Measurements from ENCODE around the gene KRT9. TPM values are rescaled to one million over a fixed set of nuclear protein-coding genes. Genes with fewer than 3 reads are reported as not detected.
"Not testable (repeated sequence)": the region's sequence is repeated elsewhere in the genome, so short reads cannot be mapped to it uniquely, and the experiment has no call there.

Gene KRT9
- total RNA-seq, 1 donor from 2014 or later, result not detected

DNA sequence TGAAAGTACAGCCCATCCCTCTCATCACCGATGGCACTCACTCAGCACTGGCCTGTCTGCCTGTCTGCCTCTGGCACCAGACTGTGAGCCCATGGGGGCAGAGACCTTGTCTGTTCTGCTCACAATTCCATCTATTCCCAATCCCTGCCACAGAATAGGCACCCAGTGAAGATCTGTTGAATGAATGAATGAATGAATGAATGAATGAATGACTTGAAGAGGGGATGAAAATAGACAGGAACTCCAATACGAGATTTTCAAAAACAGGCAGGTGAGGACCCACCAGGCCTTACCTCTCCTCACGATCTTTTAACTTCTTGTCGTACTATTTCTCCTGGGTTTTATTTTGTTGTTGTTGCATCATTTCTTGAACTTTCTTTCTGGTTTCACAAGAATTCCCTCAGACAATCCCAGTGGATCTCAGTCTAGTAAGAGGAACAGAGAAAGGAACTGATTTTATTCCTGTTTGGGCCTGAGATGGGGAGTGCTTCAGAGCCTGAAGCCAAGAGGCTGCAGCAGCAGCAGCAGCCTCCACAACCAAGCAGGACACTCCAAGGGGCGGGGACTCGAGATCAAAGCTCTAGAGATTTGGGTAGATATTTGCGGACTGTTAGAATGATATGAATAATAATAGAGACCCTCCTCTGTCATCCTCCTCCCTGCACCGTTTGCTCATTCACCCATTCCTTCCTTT is 17.7 kb downstream of the KRT9 start:
- ATAC-seq (ENCODE audit: poor library complexity) (no peak), DNase-seq (no peak)
- intact Hi-C loops (cut with DNase I), result no loop called here

DNA sequence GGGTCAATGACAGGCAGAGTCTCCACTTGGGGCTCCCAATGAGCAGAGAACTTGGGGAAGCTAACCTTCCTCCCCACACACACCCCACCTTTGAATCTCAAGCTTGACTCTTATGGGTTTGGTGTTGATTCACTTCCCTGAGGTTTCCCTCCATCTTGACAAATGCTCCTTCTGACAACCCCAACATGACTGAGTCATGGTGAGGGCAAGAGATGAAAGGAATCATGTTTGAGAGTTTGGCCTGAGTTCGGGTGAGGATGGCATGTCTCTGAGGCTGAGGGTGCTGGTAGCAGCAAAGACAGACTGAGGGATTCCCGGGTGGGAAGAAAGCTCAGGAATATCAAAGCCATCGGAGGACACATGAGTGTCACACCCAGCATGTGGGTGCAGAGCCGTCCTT is 18.7 kb downstream of the KRT9 start:
- ATAC-seq (ENCODE audit: poor library complexity) (no peak), DNase-seq (no peak)
- intact Hi-C loops (cut with DNase I), result no loop called here

DNA sequence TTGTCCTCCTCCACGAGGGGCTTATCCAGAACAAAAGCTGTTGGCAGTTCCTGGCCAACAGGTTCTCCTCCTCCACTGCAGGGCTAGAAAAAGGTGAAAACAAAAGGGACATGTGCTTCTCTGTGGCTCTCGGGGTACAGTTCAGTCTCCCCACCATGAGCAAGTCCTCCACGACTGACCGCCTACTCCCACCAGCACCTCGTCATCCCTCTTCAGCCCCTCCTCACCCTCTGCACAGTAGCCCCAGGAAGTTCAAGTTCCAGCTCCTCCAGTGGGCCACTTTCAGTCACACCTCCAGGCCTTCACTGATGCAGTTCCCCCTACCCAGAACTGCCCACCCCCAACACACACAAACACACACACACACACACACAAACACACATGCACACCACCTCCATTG is 19.4 kb downstream of the KRT9 start:
- ATAC-seq (ENCODE audit: poor library complexity) (no peak), DNase-seq (no peak)
- intact Hi-C loops (cut with DNase I), result no loop called here

DNA sequence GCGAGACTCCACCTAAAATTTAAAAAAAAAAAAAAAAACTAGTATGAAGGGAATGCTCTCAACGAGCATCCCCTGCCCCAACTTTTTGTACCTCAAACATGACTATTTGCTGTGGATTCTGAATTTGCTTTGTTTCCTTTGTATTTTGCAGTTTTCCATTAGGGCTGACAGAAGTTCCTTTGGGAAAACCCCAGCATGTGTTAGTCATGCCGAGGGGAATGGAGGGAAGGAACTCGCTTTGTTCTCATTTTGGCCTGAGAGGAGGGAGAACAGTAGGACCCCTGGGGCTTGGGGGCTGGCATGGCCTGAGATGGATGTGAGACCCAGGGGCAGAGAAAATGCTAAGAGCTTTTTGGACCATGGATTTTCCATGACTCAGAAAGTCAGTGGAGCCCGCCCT is 20.5 kb downstream of the KRT9 start:
- ATAC-seq (ENCODE audit: poor library complexity), result no peak
- no peak for DNase-seq
- intact Hi-C loops (cut with DNase I), result no loop called here

DNA sequence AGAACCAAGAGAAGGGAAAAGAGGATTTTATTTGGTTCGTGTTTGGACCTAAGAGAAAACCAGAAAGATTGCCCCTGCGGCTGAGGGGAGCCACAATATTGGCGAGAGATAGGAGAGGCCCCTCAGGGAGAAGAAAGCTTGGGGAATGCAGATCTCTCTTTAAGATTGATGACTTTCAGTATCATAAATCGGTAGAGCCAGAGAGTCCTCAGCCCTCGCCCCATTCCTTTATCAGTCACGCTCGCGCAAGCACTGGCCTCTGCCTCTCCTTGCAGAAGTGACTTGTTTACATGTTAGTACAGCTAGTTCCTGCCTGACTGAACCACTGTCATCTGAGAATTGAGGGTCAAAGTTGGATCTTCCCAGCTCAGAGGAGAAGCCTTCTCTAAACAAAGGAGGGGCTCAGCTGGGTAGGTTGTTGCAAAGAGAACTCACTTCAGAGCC is 22.2 kb downstream of the KRT9 start:
- intact Hi-C loops (cut with DNase I), result loop anchor here (2.0 to 10.0 kb wide), 3 partner anchors 99 to 745 kb away; no protein-coding TSS in a partner anchor
- ATAC-seq (ENCODE audit: poor library complexity), result no peak
- DNase-seq, result no peak

DNA sequence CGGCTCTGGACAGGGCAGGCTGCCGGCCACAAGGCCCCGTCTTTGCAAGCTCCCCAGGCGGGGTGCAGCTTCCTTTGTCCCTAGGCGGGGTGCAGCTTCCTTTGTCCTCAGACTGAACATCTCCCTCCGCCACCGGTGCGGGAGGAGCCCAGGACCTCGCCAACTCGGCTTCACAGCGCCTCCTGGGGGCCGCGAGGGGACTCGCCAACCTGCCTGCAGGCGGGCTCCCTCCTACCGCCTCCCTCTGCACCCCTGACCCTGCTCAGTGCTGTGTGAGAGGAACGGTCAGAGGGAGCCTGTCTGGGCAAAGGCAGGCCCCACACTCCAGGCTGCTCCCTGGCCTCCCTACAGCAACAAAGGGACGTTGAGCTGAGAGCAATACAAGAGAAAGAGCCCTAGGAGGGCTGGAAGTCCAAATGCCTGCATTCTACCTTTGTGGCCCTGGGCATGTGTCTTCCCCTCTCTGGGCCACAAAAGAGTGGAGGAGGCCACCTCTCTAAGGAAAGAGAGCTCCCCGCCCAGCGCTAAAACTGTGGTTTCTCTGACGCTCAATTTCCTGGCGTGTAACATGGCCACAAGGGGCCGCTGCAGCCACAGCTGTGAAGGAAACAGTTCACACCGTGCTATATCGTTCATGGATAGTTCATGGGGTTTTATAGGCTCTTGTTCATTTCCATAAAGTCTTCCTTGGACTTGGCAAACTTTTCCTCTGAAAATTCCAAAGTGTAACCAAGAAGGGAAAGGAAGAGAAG is 22.8 kb downstream of the KRT9 start:
- intact Hi-C loops (cut with DNase I), result loop anchor here (2.0 to 10.0 kb wide), 3 partner anchors 100 to 744 kb away; no protein-coding TSS in a partner anchor
- peak; percentile 93 for ATAC-seq (ENCODE audit: poor library complexity)
- DNase-seq, result peak; percentile 89

DNA sequence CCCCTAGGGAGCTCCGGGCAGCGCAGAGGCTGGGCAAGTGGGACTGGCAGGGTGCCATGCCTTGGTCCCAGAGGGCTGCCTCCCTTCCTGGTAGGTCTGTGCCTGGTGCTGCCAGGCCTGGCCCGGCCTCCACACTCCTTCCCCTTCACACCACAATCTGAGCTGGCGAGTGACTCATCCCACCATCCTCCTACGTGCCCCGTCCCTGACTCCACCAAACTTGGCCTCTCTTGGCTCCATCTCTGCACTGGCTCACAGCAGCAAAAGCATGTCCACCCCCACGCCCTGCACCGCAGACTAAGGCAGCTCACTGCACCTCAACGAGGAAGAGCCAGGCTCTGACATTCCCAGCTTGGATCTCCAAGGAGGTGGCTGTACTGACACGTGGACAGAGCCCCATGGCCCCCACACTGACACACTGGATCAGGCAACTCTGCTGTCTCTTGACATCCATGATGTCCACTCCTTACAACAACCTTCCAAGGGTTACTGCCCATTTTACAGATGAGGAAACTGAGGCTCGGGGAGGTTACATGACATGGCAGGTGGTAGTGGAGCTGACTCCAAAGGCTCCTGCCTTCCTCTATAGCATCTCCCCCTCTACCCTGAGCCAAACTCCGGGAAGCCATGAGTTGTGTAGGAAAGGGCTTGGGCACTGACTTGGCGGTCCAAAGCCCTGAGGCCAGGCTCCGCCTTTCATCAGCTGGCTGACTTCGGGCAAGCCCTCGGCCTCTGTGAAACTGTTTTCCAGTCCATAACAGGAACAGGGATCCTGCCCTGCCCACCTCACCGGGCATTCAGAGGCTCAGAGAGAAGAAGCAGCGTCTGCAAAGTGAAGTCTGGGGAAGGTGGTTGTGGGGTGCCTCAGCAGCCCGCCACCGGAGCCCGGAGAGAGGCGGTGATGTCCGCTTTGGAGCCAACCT is 23.7 kb downstream of the KRT9 start:
- peak; percentile 38 for ATAC-seq (ENCODE audit: poor library complexity)
- DNase-seq, result peak; percentile 56
- intact Hi-C loops (cut with DNase I), result loop anchor here (2.0 to 10.0 kb wide), 3 partner anchors 101 to 743 kb away; no protein-coding TSS in a partner anchor

DNA sequence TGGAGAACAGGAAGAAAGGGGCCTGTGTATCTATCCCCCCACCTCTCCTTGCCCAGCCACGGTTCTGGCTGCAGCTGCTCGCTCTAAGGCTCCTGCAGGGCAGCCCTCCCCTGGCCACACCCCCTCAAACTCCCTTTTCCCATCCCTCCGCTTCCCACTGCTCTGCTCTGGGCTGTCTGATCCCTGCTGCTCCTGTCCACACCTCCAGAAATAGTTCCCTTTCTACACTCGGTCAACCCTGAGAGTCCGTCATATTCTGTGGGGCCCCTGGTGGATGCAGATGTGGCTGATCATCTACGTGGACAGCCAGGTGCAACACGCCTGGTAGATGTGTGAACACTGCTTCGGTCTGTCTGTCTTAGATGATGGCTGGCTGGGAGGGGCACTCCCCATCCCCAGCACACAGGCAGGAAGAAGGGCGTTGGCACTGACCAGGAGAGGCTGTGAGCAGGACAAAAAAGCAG is 24.4 kb downstream of the KRT9 start:
- intact Hi-C loops (cut with DNase I), result loop anchor here (10.0 kb wide), 2 partner anchors 643 to 743 kb away; no protein-coding TSS in a partner anchor
- ATAC-seq (ENCODE audit: poor library complexity) (no peak), DNase-seq (no peak)

DNA sequence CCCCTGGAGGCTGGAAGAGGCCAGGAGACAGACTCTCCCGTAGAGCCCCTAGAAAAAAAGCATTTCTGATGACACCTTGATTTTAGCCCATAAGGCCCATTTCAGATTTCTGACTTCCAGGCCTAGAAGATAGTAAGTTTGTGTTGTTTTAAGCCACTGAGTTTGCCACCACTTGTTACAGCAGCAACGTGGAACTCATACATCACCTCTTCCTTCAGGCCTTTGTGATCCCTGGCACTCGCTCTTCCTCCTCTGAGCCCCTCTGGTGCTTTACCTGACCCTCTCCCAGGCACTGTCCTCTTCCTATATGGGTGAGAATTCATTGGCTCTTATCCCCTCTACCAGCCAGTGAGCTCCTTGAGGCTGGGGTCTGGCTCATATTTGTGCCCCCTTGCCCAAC is 25.0 kb downstream of the KRT9 start:
- DNase-seq, result no peak
- no peak for ATAC-seq (ENCODE audit: poor library complexity)
- intact Hi-C loops (cut with DNase I), result loop anchor here (10.0 kb wide), 2 partner anchors 642 to 742 kb away; no protein-coding TSS in a partner anchor

DNA sequence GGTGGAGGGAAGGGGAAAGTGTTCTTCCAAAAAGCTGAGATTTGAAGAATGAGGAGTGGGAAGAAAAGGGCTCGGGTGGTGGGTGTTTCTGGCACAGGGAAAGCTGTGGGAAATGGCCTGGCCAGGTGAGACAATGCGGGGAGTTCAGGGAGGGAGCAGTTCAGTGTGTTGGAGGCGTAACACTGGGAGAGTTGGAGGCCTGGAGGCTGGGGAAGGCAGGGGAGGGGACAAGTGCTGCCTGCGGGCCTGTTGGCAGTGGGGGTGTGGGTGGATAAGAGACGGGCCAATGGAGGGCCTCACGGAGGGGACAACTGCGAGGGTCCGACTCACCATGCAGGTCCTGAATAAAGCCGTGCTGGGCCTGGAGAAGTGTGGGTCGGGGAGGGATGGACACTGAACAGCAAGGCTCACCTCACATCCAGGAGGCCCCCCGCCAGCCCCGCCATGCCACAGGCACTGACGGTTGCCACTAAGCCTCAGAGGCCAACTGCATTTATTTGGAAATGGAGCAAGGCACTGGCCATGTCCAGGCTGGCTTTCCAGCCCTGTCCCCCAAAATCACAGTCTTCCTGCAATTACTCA is 25.9 kb downstream of the KRT9 start:
- no peak for DNase-seq
- ATAC-seq (ENCODE audit: poor library complexity), result no peak
- intact Hi-C loops (cut with DNase I), result loop anchor here (10.0 kb wide), 2 partner anchors 641 to 741 kb away; no protein-coding TSS in a partner anchor

DNA sequence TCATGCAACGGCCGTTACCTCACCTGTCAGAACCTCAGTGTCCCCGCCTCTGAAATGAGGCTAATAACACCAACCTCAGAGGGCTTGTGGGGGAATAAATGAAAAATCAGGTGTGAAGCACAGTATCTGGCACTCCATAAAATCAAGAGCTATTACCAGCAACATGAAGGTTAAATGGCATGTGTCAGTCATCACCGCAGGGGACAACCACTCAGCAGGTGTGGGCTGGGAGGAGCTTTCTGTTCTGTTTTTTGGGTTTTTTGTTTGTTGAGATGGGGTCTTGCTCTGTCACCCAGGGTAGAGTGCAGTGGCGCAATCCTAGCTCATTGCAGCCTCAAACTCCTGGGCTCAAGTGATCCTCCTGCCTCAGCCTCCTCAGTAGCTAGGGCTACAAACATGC is 26.9 kb downstream of the KRT9 start:
- ATAC-seq (ENCODE audit: poor library complexity) (no peak), DNase-seq (no peak)
- intact Hi-C loops (cut with DNase I), result loop anchor here (10.0 kb wide), 2 partner anchors 640 to 740 kb away; no protein-coding TSS in a partner anchor

DNA sequence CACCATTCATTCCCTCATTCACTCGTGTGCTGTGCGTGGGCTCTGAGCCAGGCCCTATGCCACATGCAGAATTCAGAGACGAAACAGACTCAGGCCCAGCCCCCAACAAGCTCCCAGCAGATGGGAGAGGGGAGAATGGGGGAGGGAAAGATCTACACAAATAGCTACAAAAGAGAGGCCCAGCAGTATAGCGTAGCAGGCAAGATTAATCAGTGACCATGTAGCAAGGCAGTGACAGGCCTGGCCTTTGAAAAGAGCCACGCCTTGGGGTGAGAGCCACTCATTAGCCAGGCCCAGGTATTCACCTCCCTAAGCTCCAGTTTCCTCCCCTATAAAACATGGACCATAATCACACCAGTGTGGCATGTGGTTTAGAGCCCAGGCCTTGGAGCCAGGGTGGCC is 27.4 kb downstream of the KRT9 start:
- DNase-seq, result no peak
- intact Hi-C loops (cut with DNase I), result loop anchor here (10.0 kb wide), 2 partner anchors 640 to 740 kb away; no protein-coding TSS in a partner anchor
- no peak for ATAC-seq (ENCODE audit: poor library complexity)

DNA sequence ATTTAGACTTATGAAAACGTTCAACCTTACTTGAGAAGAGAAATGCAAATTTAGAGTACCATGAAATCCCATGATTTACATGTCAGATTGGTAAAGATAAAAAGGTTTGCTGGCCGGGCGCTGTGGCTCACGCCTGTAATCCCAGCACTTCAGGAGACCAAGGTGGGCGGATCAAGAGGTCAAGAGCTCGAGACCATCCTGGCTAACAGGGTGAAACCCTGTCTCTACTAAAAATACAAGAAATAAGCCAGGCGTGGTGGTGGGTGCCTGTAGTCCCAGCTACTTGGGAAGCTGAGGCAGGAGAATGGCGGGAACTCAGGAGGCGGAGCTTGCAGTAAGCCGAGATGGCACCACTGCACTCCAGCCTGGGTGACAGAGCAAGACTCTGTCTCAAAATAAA is 29.1 kb downstream of the KRT9 start:
- not testable (repeated sequence) for ATAC-seq (ENCODE audit: poor library complexity); DNase-seq
- intact Hi-C loops (cut with DNase I), result loop anchor here (10.0 kb wide), 2 partner anchors 638 to 738 kb away; no protein-coding TSS in a partner anchor

DNA sequence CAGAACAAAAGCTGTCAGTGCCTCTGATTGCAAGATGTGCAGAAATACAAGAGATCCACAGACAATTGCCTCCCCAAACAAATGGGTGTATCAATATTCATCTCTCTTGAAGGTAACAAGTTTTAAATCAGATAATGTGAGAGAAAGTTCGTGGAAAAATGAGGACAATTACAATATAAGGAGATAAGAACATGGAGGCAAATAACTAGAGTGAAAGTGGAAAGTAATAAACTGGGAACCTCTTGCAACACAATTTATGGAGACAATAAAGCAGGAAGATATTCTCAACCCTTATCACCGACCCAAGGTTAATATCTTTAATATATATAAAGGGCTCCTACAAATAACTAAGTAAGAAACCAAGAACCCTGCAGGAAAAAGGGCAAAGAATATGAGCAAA is 29.5 kb downstream of the KRT9 start:
- intact Hi-C loops (cut with DNase I), result loop anchor here (10.0 kb wide), 2 partner anchors 638 to 738 kb away; no protein-coding TSS in a partner anchor
- no peak for ATAC-seq (ENCODE audit: poor library complexity)
- no peak for DNase-seq

DNA sequence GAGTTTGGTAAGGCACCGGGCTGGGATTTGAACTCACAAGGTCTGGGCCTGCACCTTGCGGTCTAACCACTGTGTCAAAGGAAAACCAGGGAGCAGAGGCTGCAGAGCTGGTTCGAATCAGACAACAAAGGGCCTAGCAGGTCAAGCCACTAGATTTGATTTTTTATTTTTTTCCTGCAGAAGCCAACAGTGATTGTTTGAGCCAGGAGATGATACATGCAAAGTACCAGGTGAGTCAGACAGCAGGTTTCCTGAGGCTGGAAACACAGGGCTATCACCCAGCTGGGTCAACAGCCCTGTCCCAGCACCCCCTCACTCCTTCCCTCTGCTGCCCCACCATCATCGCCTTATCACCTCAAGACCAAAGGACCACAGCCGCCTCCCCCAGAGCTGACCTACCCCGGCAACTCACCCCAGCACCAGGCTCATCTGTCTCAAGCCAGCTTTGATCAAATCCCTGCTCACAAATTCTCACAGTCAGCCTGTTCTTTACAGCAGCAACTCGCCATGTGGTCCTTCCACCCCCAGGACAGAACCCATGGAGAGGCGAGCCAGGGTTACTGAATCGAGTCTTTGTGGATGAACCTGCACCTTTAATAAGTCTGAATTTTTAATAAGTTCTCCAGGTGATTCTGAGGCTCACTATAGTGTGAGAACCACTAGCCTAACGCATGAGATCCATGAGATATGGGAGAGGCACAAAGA is 30.8 kb downstream of the KRT9 start:
- intact Hi-C loops (cut with DNase I), result loop anchor here (10.0 kb wide), 2 partner anchors 636 to 736 kb away; no protein-coding TSS in a partner anchor
- no peak for ATAC-seq (ENCODE audit: poor library complexity)
- no peak for DNase-seq

DNA sequence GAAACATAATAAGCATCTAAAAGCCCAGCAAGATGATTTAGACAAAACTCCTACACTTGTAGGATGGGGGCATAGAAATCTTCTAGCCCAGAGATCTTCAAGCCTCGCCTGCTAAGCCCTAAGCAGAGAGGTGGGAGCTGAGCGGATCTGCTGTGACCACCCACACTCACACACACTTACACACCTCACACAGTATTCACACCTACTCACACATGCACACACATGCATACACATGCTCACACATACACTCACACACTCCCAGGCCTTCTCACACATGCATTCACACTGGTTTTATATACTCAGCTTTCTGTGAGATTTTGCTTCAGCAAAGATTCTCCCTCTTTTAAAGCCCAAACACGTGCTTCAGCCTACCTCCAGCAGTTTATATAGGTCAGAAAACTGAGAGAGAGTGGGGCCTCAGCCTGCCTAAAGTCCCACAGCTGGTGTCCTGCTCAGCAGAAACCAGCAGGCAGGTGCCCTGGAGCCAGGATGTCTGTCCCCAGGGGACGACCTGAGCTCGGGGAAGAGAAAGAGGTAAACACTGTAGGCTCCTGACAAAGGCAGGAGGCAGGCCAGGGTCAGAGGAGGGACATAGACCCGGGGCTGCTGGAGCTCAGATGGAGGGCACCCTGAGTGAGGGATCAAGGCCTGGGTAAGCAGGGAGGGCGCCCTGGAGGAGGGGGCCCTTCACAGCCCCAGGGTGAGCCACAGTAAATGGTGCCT is 31.7 kb downstream of the KRT9 start:
- no peak for ATAC-seq (ENCODE audit: poor library complexity)
- intact Hi-C loops (cut with DNase I), result loop anchor here (10.0 kb wide), 2 partner anchors 635 to 735 kb away; no protein-coding TSS in a partner anchor

DNA sequence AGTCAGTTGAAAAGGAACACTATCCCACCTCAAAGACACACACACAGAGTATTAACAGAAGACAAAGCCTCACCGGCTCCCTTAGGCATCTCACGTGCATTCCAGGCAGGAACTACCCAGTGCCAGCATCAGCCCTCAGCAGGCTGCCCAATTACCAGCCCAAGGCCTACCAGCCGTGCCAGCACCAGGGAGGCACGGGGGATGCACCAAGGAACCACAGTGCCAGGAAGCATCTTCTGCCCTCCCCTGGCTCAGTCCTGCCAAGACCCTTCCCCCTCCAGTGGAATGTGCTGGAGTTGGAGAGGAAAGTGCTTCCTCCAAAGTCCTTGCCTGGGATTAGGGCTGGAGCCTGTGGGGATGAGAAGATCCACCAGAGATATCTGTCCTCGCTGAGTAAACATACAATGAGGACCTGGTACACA is 32.8 kb downstream of the KRT9 start:
- DNase-seq (no peak), ATAC-seq (ENCODE audit: poor library complexity) (no peak)
- intact Hi-C loops (cut with DNase I), result no loop called here

More for the DNA sequence above, 31.7 kb downstream of the KRT9 start:
- no peak for DNase-seq
